Caco-2 (cell line): Measurements from ENCODE around the gene STYXL2. TPM values are rescaled to one million over a fixed set of nuclear protein-coding genes. Genes with fewer than 3 reads are reported as not detected.

Experiments used
- BruUV-seq: library from RNA; stranded (reverse); fragments of 400-500 nt; replicated peaks from 2 replicates; lab custom pipeline; 2021; lab: Mats Ljungman, UMichigan
- CTCF ChIA-PET: fragments of 300-600 bp; sonication (Branson Sonifier 250); formaldehyde crosslinking; loops from one replicate; lab custom pipeline; 2022; ENCODE audit warnings: antibody characterized with exemption; lab: Charles Lee
- POLR2A ChIA-PET: fragments of 300-600 bp; sonication (Branson Sonifier 250); formaldehyde crosslinking; loops from one replicate; lab custom pipeline; 2022; ENCODE audit warnings: antibody characterized with exemption; lab: Charles Lee
- DNase-seq, 2 experiments: peaks; one replicate each; pipeline versions ENCODE4 v3.0.0 to v3.0.0-alpha.2; 2020 to 2022
- H3K27me3 ChIP-seq: replicated peaks from 2 replicates; pipeline ENCODE4 v1.6.0; 2011; ENCODE audit warnings: low read length; ENCODE audit not compliant: control insufficient read depth, insufficient read depth
- H3K36me3 ChIP-seq: 2 replicates; pipeline ENCODE4 v1.5.1; 2011; ENCODE audit warnings: low read length; ENCODE audit not compliant: control insufficient read depth, insufficient read depth
- H3K4me1 ChIP-seq: fragments of 250-450 bp; sonication (Bioruptor Pico); 2 replicates; pipeline ENCODE4 v1.5.1; 2020; ENCODE audit warnings: mild to moderate bottlenecking
- H3K4me3 ChIP-seq: 2 replicates; pipeline ENCODE4 v1.5.1; 2011; ENCODE audit warnings: low read depth, mild to moderate bottlenecking, control low read depth, low read length
- H3K9me3 ChIP-seq: fragments of 250-450 bp; sonication (Bioruptor Pico); 2 replicates; pipeline ENCODE4 v1.5.1; 2020; ENCODE audit warnings: mild to moderate bottlenecking, moderate library complexity
- H3K27ac Mint-ChIP-seq: one replicate; pipeline ENCODE4 v1.8.0; 2022; ENCODE audit warnings: mixed read lengths; ENCODE audit not compliant: unreplicated experiment
- H3K27me3 Mint-ChIP-seq: one replicate; pipeline ENCODE4 v1.8.0; 2022; ENCODE audit warnings: mixed read lengths; ENCODE audit not compliant: insufficient read depth, unreplicated experiment
- H3K36me3 Mint-ChIP-seq: one replicate; pipeline ENCODE4 v1.8.0; 2022; ENCODE audit warnings: mild to moderate bottlenecking, mixed read lengths; ENCODE audit not compliant: insufficient read depth, unreplicated experiment
- H3K4me1 Mint-ChIP-seq: one replicate; pipeline ENCODE4 v1.8.0; 2022; ENCODE audit warnings: low read depth, mixed read lengths; ENCODE audit not compliant: unreplicated experiment
- H3K4me3 Mint-ChIP-seq: one replicate; pipeline ENCODE4 v1.8.0; 2022; ENCODE audit warnings: mild to moderate bottlenecking, moderate library complexity, mixed read lengths; ENCODE audit not compliant: unreplicated experiment
- H3K9me3 Mint-ChIP-seq: one replicate; pipeline ENCODE4 v1.8.0; 2022; ENCODE audit warnings: mixed read lengths; ENCODE audit not compliant: unreplicated experiment
- CTCF ChIP-seq, 2 experiments: fragments of 200-600 bp in 1 of 2; IDR thresholded peaks; 1 replicate in 1 of 2; 2 replicates in 1 of 2; pipeline versions ENCODE4 v1.5.1 to v1.8.0; 2011 to 2022; ENCODE audit warnings: antibody characterized with exemption in 1 of 2, control low read depth in 1 of 2, inconsistent platforms in 1 of 2, low read depth in 1 of 2, low read length in 1 of 2, mild to moderate bottlenecking in 1 of 2, moderate library complexity in 1 of 2; ENCODE audit not compliant: insufficient read depth in 1 of 2, severe bottlenecking in 1 of 2, unreplicated experiment in 1 of 2
- intact Hi-C: fragments of 100-400 bp; cut with micrococcal nuclease; formaldehyde crosslinking; loops from one replicate; pipeline ENCODE4 v1.10.0; 2022; ENCODE audit not compliant: unreplicated experiment
- total RNA-seq: library from RNA; stranded (reverse); gene quantifications from 2 replicates; pipeline ENCODE4 v1.2.3, GENCODE V29; 2022

Gene STYXL2
- total RNA-seq, 1 experiment from 2014 or later = not detected

DNA sequence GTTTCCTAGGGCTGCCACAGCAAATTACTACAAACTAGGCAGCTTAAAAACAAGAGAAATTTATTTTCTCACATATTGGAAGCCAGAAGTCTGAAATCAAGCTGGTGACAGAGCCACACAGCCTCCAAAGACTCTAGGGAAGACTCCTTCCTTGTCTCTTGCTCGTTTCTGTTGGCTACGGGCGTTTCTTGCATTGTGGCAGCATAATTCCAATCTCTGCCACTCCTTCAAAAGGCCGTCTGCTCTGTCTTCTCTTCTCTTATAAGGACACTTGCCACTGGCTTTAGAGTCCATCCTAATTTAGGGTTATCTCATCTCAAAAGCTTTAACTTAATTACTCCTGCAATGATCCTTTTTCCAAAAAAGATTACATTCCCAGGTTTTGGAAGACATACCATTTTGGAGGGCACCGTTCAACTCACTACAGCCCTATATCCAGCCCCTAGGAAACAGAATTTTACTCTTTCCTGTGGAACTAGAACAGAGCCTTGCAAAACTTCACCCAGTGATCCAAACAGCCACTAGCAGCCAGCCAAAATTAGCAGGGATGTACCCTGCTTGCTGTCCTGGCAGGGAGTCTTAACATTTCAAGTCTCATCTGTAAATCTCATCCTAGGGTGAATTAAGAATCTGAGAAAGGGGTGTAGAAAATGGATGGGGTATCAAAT, 9.2 kb downstream of the STYXL2 start:
- POLR2A ChIA-PET = no interaction called here
- DNase-seq = no peak
- Mint-ChIP-seq H3K27me3 (no peaks in the 10 kb centered on the region), H3K27ac (no peak overlapping the region), H3K36me3 (no peaks in the 10 kb centered on the region), H3K9me3 (no peaks in the 10 kb centered on the region), H3K4me1 (peaks cover 16% of the 10 kb centered on the region), H3K4me3 (no peak overlapping the region)
- CTCF ChIA-PET = no interaction called here
- H3K36me3 ChIP-seq = no peaks in the 10 kb centered on the region
- H3K9me3 ChIP-seq = no peaks in the 10 kb centered on the region
- H3K4me3 ChIP-seq = no peak overlapping the region
- H3K4me1 ChIP-seq = peaks cover 10% of the 10 kb centered on the region; the same call in 1 of the 2 replicates
- no TSS peak for BruUV-seq
- intact Hi-C loops = no loop called here
- no peaks in the 10 kb centered on the region for H3K27me3 ChIP-seq
- TF ChIP-seq CTCF (IDR thresholded peaks at IDR 0.05; ENCODE audit: insufficient read depth in 1 of 2, low read depth in 1 of 2, low read length in 1 of 2, severe bottlenecking in 1 of 2, unreplicated experiment in 1 of 2) = no peak

DNA sequence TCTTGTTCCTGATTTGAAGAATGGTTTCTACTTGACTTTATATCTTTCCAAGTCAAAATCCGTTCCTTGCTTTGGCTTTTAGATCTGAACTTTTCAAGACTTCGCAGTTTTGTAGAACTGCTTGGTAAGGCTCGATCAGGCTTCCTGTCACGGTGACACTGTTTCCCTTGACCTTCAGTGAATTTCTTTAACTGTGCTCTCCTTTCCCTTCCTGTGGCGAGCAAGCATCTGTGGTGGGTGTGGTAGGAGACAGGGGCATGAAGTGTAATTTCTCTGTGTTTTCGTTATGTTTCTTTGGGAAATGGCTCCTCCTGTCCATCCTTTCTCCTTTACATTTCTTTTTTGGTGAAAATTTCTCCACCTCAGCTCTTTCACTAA, 10.4 kb downstream of the STYXL2 start:
- intact Hi-C loops = loop anchor here (2.0 kb wide), 1 partner anchor 21 kb away; no protein-coding TSS in a partner anchor
- TF ChIP-seq CTCF (IDR thresholded peaks at IDR 0.05; ENCODE audit: insufficient read depth in 1 of 2, low read depth in 1 of 2, low read length in 1 of 2, severe bottlenecking in 1 of 2, unreplicated experiment in 1 of 2) = no peak
- Histone ChIP-seq H3K9me3 (no peaks in the 10 kb centered on the region), H3K36me3 (no peaks in the 10 kb centered on the region), H3K27me3 (no peaks in the 10 kb centered on the region), H3K4me3 (no peak overlapping the region), H3K4me1 (peaks cover 10% of the 10 kb centered on the region; the same call in 1 of the 2 replicates)
- CTCF ChIA-PET = interaction anchor here (0.6 to 1.1 kb wide), 2 partner anchors 13 to 116 kb away, joined by 3 to 4 read pairs; partner anchors contain the start of gene POU2F1
- peaks cover 26% of the 10 kb centered on the region for H3K4me1 Mint-ChIP-seq
- DNase-seq = no peak
- no peaks in the 10 kb centered on the region for H3K36me3 Mint-ChIP-seq
- no peak overlapping the region for H3K4me3 Mint-ChIP-seq
- peak overlapping the region; percentile 56 for H3K27ac Mint-ChIP-seq
- POLR2A ChIA-PET = no interaction called here
- H3K27me3 Mint-ChIP-seq = no peaks in the 10 kb centered on the region
- BruUV-seq = no TSS peak
- no peaks in the 10 kb centered on the region for H3K9me3 Mint-ChIP-seq

GRCh38 chr1:167105271-167106118, 11.6 kb downstream of the STYXL2 start:
- POLR2A ChIA-PET = no interaction called here
- CTCF ChIA-PET = interaction anchor here (0.7 kb wide), 1 partner anchor 115 kb away, joined by 4 read pairs; no protein-coding TSS in a partner anchor
- no peaks in the 10 kb centered on the region for H3K9me3 ChIP-seq
- no peak overlapping the region for H3K27ac Mint-ChIP-seq
- no peaks in the 10 kb centered on the region for H3K27me3 ChIP-seq
- TF ChIP-seq CTCF (IDR thresholded peaks at IDR 0.05; ENCODE audit: insufficient read depth in 1 of 2, low read depth in 1 of 2, low read length in 1 of 2, severe bottlenecking in 1 of 2, unreplicated experiment in 1 of 2) = peak in 1 of 2 experiments; percentile 12
- no peaks in the 10 kb centered on the region for H3K36me3 ChIP-seq
- H3K9me3 Mint-ChIP-seq = no peaks in the 10 kb centered on the region
- peaks cover 26% of the 10 kb centered on the region for H3K4me1 Mint-ChIP-seq
- H3K27me3 Mint-ChIP-seq = no peaks in the 10 kb centered on the region
- peak in 1 of 2 experiments; percentile 21 for DNase-seq
- no peak overlapping the region for H3K4me3 ChIP-seq
- no peaks in the 10 kb centered on the region for H3K36me3 Mint-ChIP-seq
- H3K4me1 ChIP-seq = peaks cover 10% of the 10 kb centered on the region; the same call in 1 of the 2 replicates
- BruUV-seq = no TSS peak
- intact Hi-C loops = loop anchor here (1.0 to 2.0 kb wide), 2 partner anchors 23 to 39 kb away; no protein-coding TSS in a partner anchor
- H3K4me3 Mint-ChIP-seq = peak overlapping the region; percentile 28
